K562 (cell line): ENCODE measurements around the gene PUSL1. TPM values are rescaled to one million over a fixed set of nuclear protein-coding genes. Genes with fewer than 3 reads are reported as not detected.
A peak's percentile ranks its signal among the peaks of the same experiment; 100 is the strongest.

Experiments
- ARNT ChIP-seq, 2 experiments: fragments of 450-650 bp; IDR thresholded peaks; 2 replicates each; pipeline ENCODE4 v1.6.1; 2016; ENCODE audit warnings: mild to moderate bottlenecking in 1 of 2
- CEBPG ChIP-seq, 3 experiments: fragments of 200-800 bp in 1 of 3; sonication (Bioruptor generic) in 1 of 3; sonication (generic) in 1 of 3; formaldehyde crosslinking in 1 of 3; IDR thresholded peaks in 2 of 3; conservative IDR thresholded peaks in 1 of 3; 2 replicates each; pipeline versions ENCODE4 v1.6.1 to v1.8.0; 2016 to 2022; ENCODE audit warnings: missing compliant biosample characterization in 2 of 3, missing genetic modification characterization in 2 of 3, mild to moderate bottlenecking in 1 of 3, missing genetic modification reagents in 1 of 3
- ESRRB ChIP-seq: fragments of 250-450 bp; sonication (Bioruptor Pico); IDR thresholded peaks from 2 replicates; pipeline ENCODE4 v1.5.0; 2020; ENCODE audit warnings: mild to moderate bottlenecking, moderate library complexity, borderline replicate concordance
- FOXA3 ChIP-seq, 2 experiments: fragments of 450-650 bp in 1 of 2; sonication (generic) in 1 of 2; formaldehyde crosslinking; IDR thresholded peaks in 1 of 2; conservative IDR thresholded peaks in 1 of 2; 2 replicates each; pipeline versions ENCODE4 v1.4.0 to v1.8.0; 2020 to 2022; ENCODE audit warnings: mild to moderate bottlenecking in 2 of 2, missing genetic modification reagents in 1 of 2
- HEY1 ChIP-seq: fragments of 250-450 bp; sonication (Bioruptor Pico); IDR thresholded peaks from 2 replicates; pipeline ENCODE4 v1.5.0; 2020; ENCODE audit warnings: mild to moderate bottlenecking, moderate library complexity, borderline replicate concordance
- KLF1 ChIP-seq: fragments of 450-650 bp; IDR thresholded peaks from 2 replicates; pipeline ENCODE4 v1.6.1; 2016; ENCODE audit warnings: missing genetic modification characterization, missing compliant biosample characterization
- KLF10 ChIP-seq: fragments of 250-450 bp; sonication (Bioruptor Pico); IDR thresholded peaks from 2 replicates; pipeline ENCODE4 v1.6.1; 2021; ENCODE audit warnings: matching md5 sums
- MYNN ChIP-seq, 2 experiments: sonication (generic); formaldehyde crosslinking in 1 of 2; IDR thresholded peaks; 2 replicates each; pipeline versions ENCODE4 v1.5.0 to v1.6.1; 2016 to 2020; ENCODE audit warnings: antibody characterized with exemption in 1 of 2, missing genetic modification reagents in 1 of 2
- NFIC ChIP-seq: fragments of 450-650 bp; IDR thresholded peaks from 2 replicates; pipeline ENCODE4 v1.6.1; 2017; ENCODE audit warnings: mild to moderate bottlenecking, inconsistent platforms
- RAD21 ChIP-seq, 2 experiments: fragments of 250-450 bp in 1 of 2; fragments of 450-650 bp in 1 of 2; sonication (Bioruptor Pico) in 1 of 2; formaldehyde crosslinking in 1 of 2; IDR thresholded peaks in 1 of 2; conservative IDR thresholded peaks in 1 of 2; 2 replicates each; pipeline versions ENCODE4 v1.4.0 to v1.8.0; 2020 to 2022; ENCODE audit warnings: mild to moderate bottlenecking in 2 of 2, moderate library complexity in 1 of 2
- TCF7 ChIP-seq: sonication (generic); IDR thresholded peaks from 2 replicates; pipeline ENCODE4 v1.6.1; 2016; ENCODE audit warnings: antibody characterized with exemption, borderline replicate concordance
- TRIM28 ChIP-seq: fragments of 450-650 bp; IDR thresholded peaks from 2 replicates; pipeline ENCODE4 v1.6.1; 2017
- ZBTB8A ChIP-seq: fragments of 450-650 bp; IDR thresholded peaks from 2 replicates; pipeline ENCODE4 v1.6.1; 2018; ENCODE audit warnings: mild to moderate bottlenecking, moderate library complexity; ENCODE audit not compliant: partially characterized antibody
- ZFPM2 ChIP-seq: fragments of 250-450 bp; sonication (Bioruptor Pico); IDR thresholded peaks from 2 replicates; pipeline ENCODE4 v1.5.1; 2022; ENCODE audit warnings: mild to moderate bottlenecking
- ZKSCAN1 ChIP-seq: fragments of 150-350 bp; IDR thresholded peaks from 2 replicates; pipeline ENCODE4 v1.6.1; 2016; ENCODE audit warnings: low read depth, low read length
- ZNF695 ChIP-seq: fragments of 450-650 bp; formaldehyde crosslinking; IDR thresholded peaks from 2 replicates; pipeline ENCODE4 v1.4.0; 2020; ENCODE audit warnings: mild to moderate bottlenecking, moderate library complexity
- polyA plus RNA-seq, 8 experiments: library from polyadenylated mRNA; depleted of rRNA in 4 of 8; stranded (reverse) in 5 of 8; unstranded in 3 of 8; fragments of >200 nt; fragmentation: Nextera tagmentation in 2 of 8; fragmentation: Illumina TruSeq in 1 of 8; extraction: Ambion mirVana in 2 of 8; extraction: Trizol in 1 of 8; gene quantifications; 2 replicates each; pipeline versions ENCODE4 v1.2.1 to v1.2.3, GENCODE V29; 2011 to 2014; ENCODE audit warnings: inconsistent platforms in 1 of 8, missing spikeins in 1 of 8
- total RNA-seq, 7 experiments: library from RNA; depleted of rRNA in 6 of 7; stranded (reverse); fragments of >200 nt in 6 of 7; fragmentation: Illumina TruSeq in 2 of 7; extraction: Trizol in 2 of 7; gene quantifications; 2 replicates each; pipeline versions ENCODE4 v1.2.1 to v1.2.3, GENCODE V29; 2011 to 2021; ENCODE audit warnings: low replicate concordance in 1 of 7
- TF ChIP-seq, protein P1 (sequence below): fragments of 450-650 bp; IDR thresholded peaks from 2 replicates; pipeline ENCODE4 v1.6.1; 2017; ENCODE audit warnings: antibody characterized with exemption, mild to moderate bottlenecking
- TF ChIP-seq, protein P2 (sequence below), 2 experiments: fragments of 450-650 bp in 1 of 2; sonication (generic) in 1 of 2; formaldehyde crosslinking; conservative IDR thresholded peaks; 2 replicates each; pipeline versions ENCODE4 v1.4.0 to v1.8.1; 2020 to 2022; ENCODE audit warnings: mild to moderate bottlenecking in 1 of 2, missing genetic modification reagents in 1 of 2
- TF ChIP-seq, protein P3 (sequence below): fragments of 450-650 bp; formaldehyde crosslinking; IDR thresholded peaks from 2 replicates; pipeline ENCODE4 v1.4.0; 2020; ENCODE audit warnings: mild to moderate bottlenecking, mixed read lengths
- TF ChIP-seq, protein P4 (sequence below): fragments of 250-450 bp; sonication (Bioruptor Pico); IDR thresholded peaks from 2 replicates; pipeline ENCODE4 v1.8.0; 2021; ENCODE audit warnings: mild to moderate bottlenecking, moderate library complexity

PUSL1 gene
- total and polyA plus RNA-seq, 9 of the 15 experiments (the other 6 are each of a cell fraction or from before 2014, with no cell fraction given): 0.62 to 86.9 (median 13.6) TPM

DNA sequence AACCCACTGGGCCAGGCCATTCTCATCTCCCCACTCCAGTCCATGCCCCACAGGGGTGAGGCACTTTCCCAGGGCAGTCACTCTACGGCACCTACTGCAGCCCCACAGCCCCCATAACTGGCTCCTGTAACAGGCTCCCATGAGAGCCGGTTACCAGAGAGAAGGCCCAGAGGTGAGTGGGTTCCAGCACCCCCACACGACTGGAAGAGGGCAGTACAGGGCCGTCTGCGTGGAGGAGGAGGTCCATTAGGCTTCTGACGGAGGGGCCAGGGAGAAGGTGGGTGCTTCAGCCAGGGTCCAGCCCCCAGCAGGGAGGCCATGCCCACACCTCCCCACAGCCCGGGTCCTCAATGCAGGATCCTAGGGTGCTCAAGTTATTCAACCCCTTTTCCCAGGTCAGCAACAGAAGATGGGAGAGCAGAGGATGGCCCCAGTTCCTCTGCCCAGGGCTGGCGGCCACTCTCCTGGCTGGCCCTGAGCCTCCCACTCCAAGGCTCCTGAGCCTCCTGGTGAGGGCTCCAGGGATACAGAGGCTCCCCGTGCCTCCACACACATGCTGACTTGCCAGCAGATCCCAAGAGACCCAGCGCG lies 2.2 kb upstream of the PUSL1 start (continued):
- TF ChIP-seq, protein P1, sequence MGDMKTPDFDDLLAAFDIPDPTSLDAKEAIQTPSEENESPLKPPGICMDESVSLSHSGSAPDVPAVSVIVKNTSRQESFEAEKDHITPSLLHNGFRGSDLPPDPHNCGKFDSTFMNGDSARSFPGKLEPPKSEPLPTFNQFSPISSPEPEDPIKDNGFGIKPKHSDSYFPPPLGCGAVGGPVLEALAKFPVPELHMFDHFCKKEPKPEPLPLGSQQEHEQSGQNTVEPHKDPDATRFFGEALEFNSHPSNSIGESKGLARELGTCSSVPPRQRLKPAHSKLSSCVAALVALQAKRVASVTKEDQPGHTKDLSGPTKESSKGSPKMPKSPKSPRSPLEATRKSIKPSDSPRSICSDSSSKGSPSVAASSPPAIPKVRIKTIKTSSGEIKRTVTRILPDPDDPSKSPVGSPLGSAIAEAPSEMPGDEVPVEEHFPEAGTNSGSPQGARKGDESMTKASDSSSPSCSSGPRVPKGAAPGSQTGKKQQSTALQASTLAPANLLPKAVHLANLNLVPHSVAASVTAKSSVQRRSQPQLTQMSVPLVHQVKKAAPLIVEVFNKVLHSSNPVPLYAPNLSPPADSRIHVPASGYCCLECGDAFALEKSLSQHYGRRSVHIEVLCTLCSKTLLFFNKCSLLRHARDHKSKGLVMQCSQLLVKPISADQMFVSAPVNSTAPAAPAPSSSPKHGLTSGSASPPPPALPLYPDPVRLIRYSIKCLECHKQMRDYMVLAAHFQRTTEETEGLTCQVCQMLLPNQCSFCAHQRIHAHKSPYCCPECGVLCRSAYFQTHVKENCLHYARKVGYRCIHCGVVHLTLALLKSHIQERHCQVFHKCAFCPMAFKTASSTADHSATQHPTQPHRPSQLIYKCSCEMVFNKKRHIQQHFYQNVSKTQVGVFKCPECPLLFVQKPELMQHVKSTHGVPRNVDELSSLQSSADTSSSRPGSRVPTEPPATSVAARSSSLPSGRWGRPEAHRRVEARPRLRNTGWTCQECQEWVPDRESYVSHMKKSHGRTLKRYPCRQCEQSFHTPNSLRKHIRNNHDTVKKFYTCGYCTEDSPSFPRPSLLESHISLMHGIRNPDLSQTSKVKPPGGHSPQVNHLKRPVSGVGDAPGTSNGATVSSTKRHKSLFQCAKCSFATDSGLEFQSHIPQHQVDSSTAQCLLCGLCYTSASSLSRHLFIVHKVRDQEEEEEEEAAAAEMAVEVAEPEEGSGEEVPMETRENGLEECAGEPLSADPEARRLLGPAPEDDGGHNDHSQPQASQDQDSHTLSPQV: no peak
- TF ChIP-seq FOXA3 (CRISPR knock-in tag; conservative IDR thresholded peaks at IDR 0.05 in 1 of 2, IDR thresholded peaks at IDR 0.05 in 1 of 2) (no peak), RAD21 (CRISPR knock-in tag; conservative IDR thresholded peaks at IDR 0.05 in 1 of 2, IDR thresholded peaks at IDR 0.05 in 1 of 2) (peak in 1 of 2 experiments; percentile 32; a peak in 2 of 4 replicates), NFIC (0 out of 2 replicates have a peak, but pooled peaks have one; percentile 18), CEBPG (CRISPR knock-in tag; IDR thresholded peaks at IDR 0.05) (0 out of 2 replicates have a peak, but pooled peaks have one; percentile 26), CEBPG (tag; conservative IDR thresholded peaks at IDR 0.05 in 1 of 2, IDR thresholded peaks at IDR 0.05 in 1 of 2) (no peak), ZFPM2 (CRISPR knock-in tag) (no peak), HEY1 (CRISPR knock-in tag) (no peak), KLF1 (tag) (no peak), ZBTB8A (no peak), ZNF695 (no peak), TRIM28 (no peak), ARNT (IDR thresholded peaks at IDR 0.05) (no peak), ESRRB (CRISPR knock-in tag) (no peak), KLF10 (no peak), ZKSCAN1 (no peak), TCF7 (no peak), MYNN (IDR thresholded peaks at IDR 0.05) (no peak), MYNN (CRISPR knock-in tag; IDR thresholded peaks at IDR 0.05) (no peak)
- TF ChIP-seq, protein P2, sequence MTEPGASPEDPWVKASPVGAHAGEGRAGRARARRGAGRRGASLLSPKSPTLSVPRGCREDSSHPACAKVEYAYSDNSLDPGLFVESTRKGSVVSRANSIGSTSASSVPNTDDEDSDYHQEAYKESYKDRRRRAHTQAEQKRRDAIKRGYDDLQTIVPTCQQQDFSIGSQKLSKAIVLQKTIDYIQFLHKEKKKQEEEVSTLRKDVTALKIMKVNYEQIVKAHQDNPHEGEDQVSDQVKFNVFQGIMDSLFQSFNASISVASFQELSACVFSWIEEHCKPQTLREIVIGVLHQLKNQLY (CRISPR knock-in tag; conservative IDR thresholded peaks at IDR 0.05): 0 out of 4 replicates have a peak, but pooled peaks of 1 of the 2 experiments have one; percentile 20
- TF ChIP-seq, protein P3, sequence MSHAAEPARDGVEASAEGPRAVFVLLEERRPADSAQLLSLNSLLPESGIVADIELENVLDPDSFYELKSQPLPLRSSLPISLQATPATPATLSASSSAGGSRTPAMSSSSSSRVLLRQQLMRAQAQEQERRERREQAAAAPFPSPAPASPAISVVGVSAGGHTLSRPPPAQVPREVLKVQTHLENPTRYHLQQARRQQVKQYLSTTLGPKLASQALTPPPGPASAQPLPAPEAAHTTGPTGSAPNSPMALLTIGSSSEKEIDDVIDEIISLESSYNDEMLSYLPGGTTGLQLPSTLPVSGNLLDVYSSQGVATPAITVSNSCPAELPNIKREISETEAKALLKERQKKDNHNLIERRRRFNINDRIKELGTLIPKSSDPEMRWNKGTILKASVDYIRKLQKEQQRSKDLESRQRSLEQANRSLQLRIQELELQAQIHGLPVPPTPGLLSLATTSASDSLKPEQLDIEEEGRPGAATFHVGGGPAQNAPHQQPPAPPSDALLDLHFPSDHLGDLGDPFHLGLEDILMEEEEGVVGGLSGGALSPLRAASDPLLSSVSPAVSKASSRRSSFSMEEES: no peak
- TF ChIP-seq, protein P4, sequence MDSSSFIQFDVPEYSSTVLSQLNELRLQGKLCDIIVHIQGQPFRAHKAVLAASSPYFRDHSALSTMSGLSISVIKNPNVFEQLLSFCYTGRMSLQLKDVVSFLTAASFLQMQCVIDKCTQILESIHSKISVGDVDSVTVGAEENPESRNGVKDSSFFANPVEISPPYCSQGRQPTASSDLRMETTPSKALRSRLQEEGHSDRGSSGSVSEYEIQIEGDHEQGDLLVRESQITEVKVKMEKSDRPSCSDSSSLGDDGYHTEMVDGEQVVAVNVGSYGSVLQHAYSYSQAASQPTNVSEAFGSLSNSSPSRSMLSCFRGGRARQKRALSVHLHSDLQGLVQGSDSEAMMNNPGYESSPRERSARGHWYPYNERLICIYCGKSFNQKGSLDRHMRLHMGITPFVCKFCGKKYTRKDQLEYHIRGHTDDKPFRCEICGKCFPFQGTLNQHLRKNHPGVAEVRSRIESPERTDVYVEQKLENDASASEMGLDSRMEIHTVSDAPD (CRISPR knock-in tag): no peak
